Measurements from ENCODE around the gene FHIT.

The FHIT gene

GRCh38 chr3:60192297-60193114 lies 1058.7 kb downstream of the FHIT start:
- Histone ChIP-seq H3K4me2 (ENCODE audit: low read length) (no peak overlapping the region), H3K4me1 (no peaks in the 10 kb centered on the region), H3K9me3 (ENCODE audit: control insufficient read depth, low read length) (no peaks in the 10 kb centered on the region), H3K79me2 (no peaks in the 10 kb centered on the region), H3K27ac (no peak overlapping the region), H2AFZ (no peak overlapping the region), H3K4me3 (ENCODE audit: low read depth, low read length) (no peak overlapping the region), H3K27me3 (ENCODE audit: control insufficient read depth, insufficient read depth, low read length) (no peaks in the 10 kb centered on the region), H3K9ac (no peak overlapping the region), H3K36me3 (ENCODE audit: control insufficient read depth, insufficient read depth, low read length) (no peaks in the 10 kb centered on the region)
- no peak for TF ChIP-seq CTCF (IDR thresholded peaks at IDR 0.05)

GRCh38 chr3:60190073-60190472 lies 1061.2 kb downstream of the FHIT start:
- no peak overlapping the region for H3K4me2 ChIP-seq (ENCODE audit: low read length)
- H3K27me3 ChIP-seq (ENCODE audit: control insufficient read depth, insufficient read depth, low read length): no peaks in the 10 kb centered on the region
- no peaks in the 10 kb centered on the region for H3K9me3 ChIP-seq (ENCODE audit: control insufficient read depth, low read length)
- no peak overlapping the region for H3K27ac ChIP-seq
- H3K4me1 ChIP-seq: no peaks in the 10 kb centered on the region
- TF ChIP-seq CTCF (IDR thresholded peaks at IDR 0.05): no peak
- H3K36me3 ChIP-seq (ENCODE audit: control insufficient read depth, insufficient read depth, low read length): no peaks in the 10 kb centered on the region
- no peak overlapping the region for H3K4me3 ChIP-seq (ENCODE audit: low read depth, low read length)
- no peak overlapping the region for H3K9ac ChIP-seq
- no peaks in the 10 kb centered on the region for H3K79me2 ChIP-seq
- H2AFZ ChIP-seq: no peak overlapping the region

- no peak overlapping the region for H2AFZ ChIP-seq
- H3K4me2 ChIP-seq (ENCODE audit: low read length): no peak overlapping the region
- TF ChIP-seq CTCF (IDR thresholded peaks at IDR 0.05): no peak
- no peak overlapping the region for H3K9ac ChIP-seq
- H3K27me3 ChIP-seq (ENCODE audit: control insufficient read depth, insufficient read depth, low read length): no peaks in the 10 kb centered on the region
- no peaks in the 10 kb centered on the region for H3K4me1 ChIP-seq
- H3K4me3 ChIP-seq (ENCODE audit: low read depth, low read length): no peak overlapping the region
- no peak overlapping the region for H3K27ac ChIP-seq
- no peaks in the 10 kb centered on the region for H3K9me3 ChIP-seq (ENCODE audit: control insufficient read depth, low read length)
- H3K79me2 ChIP-seq: no peaks in the 10 kb centered on the region
- no peaks in the 10 kb centered on the region for H3K36me3 ChIP-seq (ENCODE audit: control insufficient read depth, insufficient read depth, low read length)
Measured at GRCh38 chr3:60189304-60189703, 1061.9 kb downstream of the FHIT start.

GRCh38 chr3:60188803-60189202 lies 1062.4 kb downstream of the FHIT start:
- TF ChIP-seq CTCF (IDR thresholded peaks at IDR 0.05): no peak
- H3K36me3 ChIP-seq (ENCODE audit: control insufficient read depth, insufficient read depth, low read length): no peaks in the 10 kb centered on the region
- H3K27me3 ChIP-seq (ENCODE audit: control insufficient read depth, insufficient read depth, low read length): no peaks in the 10 kb centered on the region
- H3K27ac ChIP-seq: no peak overlapping the region
- H3K9me3 ChIP-seq (ENCODE audit: control insufficient read depth, low read length): no peaks in the 10 kb centered on the region
- H3K4me2 ChIP-seq (ENCODE audit: low read length): no peak overlapping the region
- no peaks in the 10 kb centered on the region for H3K79me2 ChIP-seq
- no peak overlapping the region for H2AFZ ChIP-seq
- no peaks in the 10 kb centered on the region for H3K4me1 ChIP-seq
- no peak overlapping the region for H3K4me3 ChIP-seq (ENCODE audit: low read depth, low read length)
- no peak overlapping the region for H3K9ac ChIP-seq

GRCh38 chr3:60187343-60187742 lies 1063.9 kb downstream of the FHIT start:
- no peak for TF ChIP-seq CTCF (IDR thresholded peaks at IDR 0.05)
- no peaks in the 10 kb centered on the region for H3K9me3 ChIP-seq (ENCODE audit: control insufficient read depth, low read length)

More at GRCh38 chr3:60187343-60187742, 1063.9 kb downstream of the FHIT start:
- no peak overlapping the region for H3K4me3 ChIP-seq (ENCODE audit: low read depth, low read length)
- H3K4me2 ChIP-seq (ENCODE audit: low read length): no peak overlapping the region
- H2AFZ ChIP-seq: no peak overlapping the region
- no peaks in the 10 kb centered on the region for H3K36me3 ChIP-seq (ENCODE audit: control insufficient read depth, insufficient read depth, low read length)
- no peaks in the 10 kb centered on the region for H3K79me2 ChIP-seq
- H3K9ac ChIP-seq: no peak overlapping the region
- H3K27ac ChIP-seq: no peak overlapping the region
- no peaks in the 10 kb centered on the region for H3K4me1 ChIP-seq
- H3K27me3 ChIP-seq (ENCODE audit: control insufficient read depth, insufficient read depth, low read length): no peaks in the 10 kb centered on the region
